Tongue (tissue), 2 donors: Measurements from ENCODE around the gene POMT2. TPM values are rescaled to one million over a fixed set of nuclear protein-coding genes. Genes with fewer than 3 reads are reported as not detected.
A peak's percentile ranks its signal among the peaks of the same experiment; 100 is the strongest.
"Not testable (repeated sequence)": the region's sequence is repeated elsewhere in the genome, so short reads cannot be mapped to it uniquely, and the experiment has no call there.

Experiments used
- DNase-seq: peaks from one replicate; pipeline ENCODE4 v3.0.0-alpha.2; 2015
- total RNA-seq: library from RNA; depleted of rRNA; stranded (reverse); fragments of >200 nt; gene quantifications from one replicate; pipeline ENCODE4 v1.2.3, GENCODE V29; 2014

Gene POMT2
- total RNA-seq, 1 donor from 2014 or later = 26.8 TPM

DNA sequence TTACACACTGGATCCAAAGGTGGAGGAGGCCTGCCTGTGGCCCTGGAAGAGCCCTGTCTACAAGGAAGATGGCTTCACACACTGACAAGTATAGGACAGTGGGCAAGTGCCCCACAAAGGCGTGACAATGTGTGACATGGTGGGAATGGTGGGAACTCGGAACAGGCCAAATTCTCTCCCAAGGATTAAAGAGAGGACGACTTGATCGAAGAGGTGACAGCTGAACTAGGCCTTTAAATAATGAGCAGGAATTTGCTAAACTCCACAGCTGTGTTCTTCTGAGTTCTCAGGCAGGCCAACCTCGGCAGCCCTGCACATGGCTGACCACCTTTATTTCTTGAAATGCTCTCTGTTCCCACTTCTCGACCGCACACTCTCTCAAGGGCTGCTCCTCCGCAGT lies 23.8 kb downstream of the POMT2 start:
- DNase-seq = no peak

GRCh38 chr14:77296155-77296554 lies 24.5 kb downstream of the POMT2 start:
- DNase-seq = no peak

DNA sequence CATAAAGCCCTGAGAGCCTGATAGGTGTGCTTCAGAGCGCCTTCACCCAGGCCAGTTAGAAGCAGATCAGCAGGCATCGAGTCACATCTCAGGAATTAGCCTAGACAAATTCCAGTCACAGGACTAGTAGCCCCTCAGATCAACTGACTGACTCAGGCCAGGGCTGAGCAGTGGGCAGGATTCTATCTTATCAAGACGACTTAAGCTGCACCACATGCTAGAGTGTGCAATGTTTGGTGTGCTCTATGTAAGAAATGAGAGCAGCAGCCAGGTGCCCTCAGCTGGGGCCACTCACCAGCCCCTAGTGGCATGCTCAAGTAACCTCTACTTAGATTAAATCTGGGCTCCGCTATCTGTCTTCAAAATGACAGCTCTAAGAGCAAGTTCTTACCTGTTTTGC lies 30.0 kb downstream of the POMT2 start:
- no peak for DNase-seq

- DNase-seq = no peak
Measured at GRCh38 chr14:77286576-77286975, 34.1 kb downstream of the POMT2 start.

GRCh38 chr14:77284466-77284865 lies 36.2 kb downstream of the POMT2 start:
- no peak for DNase-seq

- DNase-seq = no peak
Measured at GRCh38 chr14:77284066-77284465, 36.6 kb downstream of the POMT2 start.

DNA sequence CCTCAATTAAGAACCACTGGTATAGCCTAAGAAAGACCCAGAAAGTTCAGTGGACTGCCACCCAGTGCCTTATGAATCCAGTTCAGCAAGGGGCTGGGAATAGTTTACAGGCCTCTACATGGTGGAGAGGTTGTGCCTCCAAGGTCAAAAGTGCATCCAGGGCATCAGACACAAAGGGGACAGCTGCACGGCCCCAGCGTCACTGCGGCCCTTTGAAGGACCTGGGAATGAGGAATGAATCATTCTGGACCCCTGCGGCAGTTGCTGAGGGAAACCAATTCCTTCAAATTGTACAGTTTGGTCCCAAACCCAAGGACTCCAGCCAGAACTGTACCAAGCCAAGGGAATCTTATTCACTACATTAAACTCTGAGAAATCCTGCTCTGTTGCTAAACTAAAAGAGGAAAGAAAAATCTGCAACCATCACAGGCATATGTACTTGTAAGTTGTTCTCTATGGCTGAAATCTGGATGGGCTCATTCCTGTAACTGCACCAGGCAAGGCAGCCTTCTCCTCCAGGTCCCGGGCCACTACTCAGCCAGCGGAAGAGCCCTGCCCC lies 38.8 kb downstream of the POMT2 start:
- no peak for DNase-seq

GRCh38 chr14:77280921-77281320 lies 39.8 kb downstream of the POMT2 start:
- DNase-seq = not testable (repeated sequence)

DNA sequence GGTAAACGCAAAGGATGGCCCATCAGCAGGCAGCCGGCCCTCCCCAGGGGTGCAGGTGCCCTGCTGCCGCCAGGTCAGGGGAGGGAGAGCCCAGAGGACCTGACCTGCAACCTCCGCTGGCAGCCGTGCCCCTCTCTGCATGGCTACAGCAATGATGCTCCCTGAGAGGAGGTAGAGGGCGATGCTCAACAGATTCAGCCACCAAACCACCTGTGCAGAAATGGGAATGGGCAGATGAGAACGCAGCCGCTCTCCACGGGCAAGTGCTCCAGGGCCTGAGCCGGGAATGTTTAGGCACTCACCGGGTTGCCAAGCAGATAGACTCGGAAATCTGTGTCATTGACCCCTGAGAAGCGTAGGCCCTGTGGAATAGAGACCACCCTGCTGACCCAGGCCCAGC lies 41.0 kb downstream of the POMT2 start:
- DNase-seq = no peak

GRCh38 chr14:77278461-77279230 lies 42.0 kb downstream of the POMT2 start:
- no peak for DNase-seq

GRCh38 chr14:77276959-77277358 lies 43.7 kb downstream of the POMT2 start:
- no peak for DNase-seq

DNA sequence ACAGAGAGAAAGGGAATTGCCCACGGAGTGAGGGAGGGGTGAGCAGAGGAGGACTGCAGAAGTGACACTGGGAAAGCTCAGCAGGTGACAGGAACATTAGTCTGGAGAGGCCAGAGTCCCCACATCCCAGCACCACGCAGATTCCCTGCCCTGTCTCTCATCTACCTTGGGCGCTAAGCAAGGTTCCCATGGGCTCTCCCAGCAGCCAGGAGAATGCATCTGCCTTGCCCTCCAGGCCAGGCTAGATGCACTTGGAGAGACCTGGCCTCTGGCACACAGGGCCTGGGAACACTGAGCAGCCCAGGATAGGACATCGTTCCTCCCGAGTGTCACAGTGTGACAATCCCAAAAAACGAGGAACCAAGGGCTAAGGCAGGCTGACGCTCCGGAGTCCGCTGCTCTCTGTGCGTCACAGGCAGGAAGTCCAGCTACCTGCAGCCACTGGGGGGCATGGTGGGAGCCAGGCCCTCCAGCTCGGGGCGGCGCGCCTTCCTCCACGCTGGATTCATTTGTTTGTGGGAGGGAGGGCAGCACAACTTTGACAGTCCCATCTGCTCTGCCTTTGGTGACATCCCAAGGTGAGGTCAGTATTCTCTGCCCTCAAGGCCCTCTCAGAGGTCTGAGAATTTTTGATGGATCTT lies 44.3 kb downstream of the POMT2 start:
- no peak for DNase-seq

- DNase-seq = peak; percentile 4
Measured at GRCh38 chr14:77275601-77276017, 45.1 kb downstream of the POMT2 start.

DNA sequence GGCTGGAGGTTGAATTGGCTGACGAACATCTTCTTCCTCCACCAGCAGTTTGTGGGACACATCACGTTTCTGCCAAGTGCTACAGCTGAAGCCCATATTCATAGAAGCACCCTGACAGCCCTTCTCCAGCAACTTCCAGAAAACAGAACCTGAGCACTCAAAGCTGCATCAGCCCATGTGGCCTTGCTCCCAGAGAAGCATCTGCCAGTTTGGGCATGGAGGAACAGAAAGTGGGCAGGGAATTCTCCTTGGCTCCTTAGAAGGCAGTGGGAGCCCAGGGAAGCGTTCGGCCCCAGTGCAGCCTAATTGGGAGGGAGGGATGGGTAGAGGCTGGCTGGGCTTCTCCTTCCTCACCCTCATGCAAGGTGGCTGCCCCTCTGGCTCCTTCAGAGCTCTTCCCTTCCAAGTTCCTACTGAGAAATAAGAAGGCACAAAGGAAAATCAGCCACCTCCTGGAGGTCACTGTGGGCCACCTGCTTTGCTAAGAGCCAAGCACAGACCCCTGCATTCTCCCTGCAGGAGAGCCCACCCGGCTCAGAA lies 45.6 kb downstream of the POMT2 start:
- DNase-seq = no peak

DNA sequence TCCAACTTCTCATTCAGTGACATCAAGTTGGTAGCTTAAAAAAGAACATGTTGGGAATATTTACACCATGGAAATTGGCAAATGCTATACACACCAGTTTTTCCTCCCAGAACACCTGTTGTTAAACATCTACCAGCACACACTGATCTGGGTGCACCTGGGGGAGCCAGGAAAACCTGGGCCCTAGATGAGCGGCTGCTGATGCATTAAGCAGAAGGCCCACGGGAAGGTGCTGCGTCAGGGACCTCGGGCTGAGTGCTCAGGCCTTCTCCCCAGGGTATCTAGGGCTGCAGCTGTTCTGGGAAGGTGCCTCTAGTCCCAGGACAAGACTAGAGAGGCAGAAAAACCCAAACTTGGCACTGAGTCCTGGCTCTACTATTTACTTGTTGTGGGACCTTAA lies 46.9 kb downstream of the POMT2 start:
- no peak for DNase-seq

- DNase-seq = no peak
Measured at GRCh38 chr14:77272261-77272660, 48.4 kb downstream of the POMT2 start.

GRCh38 chr14:77271113-77271710 lies 49.5 kb downstream of the POMT2 start, which contains the start of gene NGB:
NGB (minus strand) TSS chr14:77271206; CDS start chr14:77270937, 269 bp downstream.
- no peak for DNase-seq

- peak; percentile 2 for DNase-seq
Measured at GRCh38 chr14:77270361-77271112, 50.1 kb downstream of the POMT2 start.

DNA sequence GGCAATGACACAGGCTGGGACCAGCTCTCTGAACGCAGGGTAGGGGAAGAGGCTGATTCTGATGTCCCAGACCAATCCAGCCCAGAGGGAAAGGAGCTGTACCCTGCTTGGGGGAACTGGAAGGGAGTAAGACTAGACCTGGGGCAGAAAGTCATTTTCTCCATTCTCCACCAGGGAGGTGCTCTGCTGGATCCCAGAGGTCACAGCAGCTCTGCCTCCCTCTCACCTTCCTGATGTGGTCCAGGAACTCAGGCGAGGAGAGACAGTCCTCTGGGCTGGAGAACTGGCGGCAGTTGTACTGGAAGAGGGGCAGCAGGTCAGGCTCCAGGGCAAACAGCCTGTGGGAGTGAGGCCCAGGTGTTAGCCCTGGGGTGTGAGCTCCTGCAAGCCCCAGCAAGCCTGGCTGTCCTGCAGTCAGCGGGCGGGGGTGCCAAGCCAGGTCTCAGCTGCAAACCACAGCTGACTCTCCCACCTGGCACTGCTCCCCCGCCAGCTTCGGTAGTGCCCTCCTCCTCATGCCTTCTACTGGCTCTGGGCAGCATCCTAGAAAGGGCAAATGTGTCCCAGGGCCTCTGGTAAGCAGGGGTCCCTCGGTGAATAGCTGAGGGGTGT lies 51.6 kb downstream of the POMT2 start:
- peak; percentile 5 for DNase-seq

DNA sequence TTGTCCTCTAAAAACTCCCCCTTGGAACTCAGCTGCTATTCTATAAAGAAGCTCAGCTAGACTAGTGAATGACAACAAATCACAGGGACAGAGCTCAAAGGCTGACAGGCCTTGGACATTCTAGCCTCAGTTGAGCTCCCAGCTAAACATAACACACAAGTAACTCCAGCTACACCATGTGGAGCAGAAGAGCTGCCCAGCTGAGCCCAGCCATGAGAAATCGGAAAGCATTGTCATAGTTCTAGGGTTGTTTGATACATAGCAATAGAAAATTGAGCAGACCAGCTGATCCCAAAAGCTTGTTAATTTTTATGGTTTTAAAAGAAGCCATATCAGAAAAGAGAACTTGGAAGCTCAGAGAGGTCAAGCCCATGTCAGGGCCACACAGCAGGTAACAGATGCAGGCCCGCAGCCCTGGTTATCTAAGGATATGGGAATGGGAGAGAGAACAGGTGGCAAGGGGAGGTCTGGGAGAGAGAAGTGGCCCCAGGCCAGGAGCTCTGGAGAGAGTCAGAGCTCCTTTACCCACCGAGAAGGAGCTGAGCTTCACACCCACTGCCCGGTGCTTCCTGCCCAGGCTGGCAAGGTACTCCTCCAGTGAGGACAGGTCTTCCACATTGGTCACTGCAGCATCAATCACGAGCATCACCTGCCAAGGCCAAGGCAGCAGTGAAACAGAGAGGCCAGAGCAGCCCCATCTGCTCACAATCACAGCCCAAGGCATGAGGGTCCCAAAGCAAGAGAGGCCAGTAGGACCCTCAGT lies 52.6 kb downstream of the POMT2 start:
- no peak for DNase-seq

GRCh38 chr14:77266336-77266735 lies 54.3 kb downstream of the POMT2 start:
- DNase-seq = no peak
